ENCODE data around the gene TIMM23. TPM values are rescaled to one million over a fixed set of nuclear protein-coding genes. Genes with fewer than 3 reads are reported as not detected.

Gene TIMM23
- total and polyA plus RNA-seq, 2 of the 4 experiments (the other 2 are of a cell fraction), result 82.4 to 86.2 TPM

GRCh38 chr10:46012746-46013145 is 40.5 kb downstream of the TIMM23 start:
- no peak for DNase-seq
- H3K4ac ChIP-seq (ENCODE audit: low read depth, low read length), result no peak overlapping the region
- 100% methylated on average over 1 of the region's 3 CpGs; no CpG with 5 or more reads in 1 of the 2 experiments for WGBS, 2 experiments (ENCODE audit: extremely low coverage in 2 of 2, insufficient read length in 1 of 2)
- no peaks in the 10 kb centered on the region for H3K27me3 ChIP-seq (ENCODE audit: control insufficient read depth, insufficient read depth, low read length)
- H3K56ac ChIP-seq (ENCODE audit: extremely low read depth, insufficient read depth, low read length), result no peak overlapping the region
- no peak overlapping the region for H2AK5ac ChIP-seq (ENCODE audit: low read depth, low read length)
- peaks cover 19% of the 10 kb centered on the region; the same call in 1 of the 2 replicates for H4K20me1 ChIP-seq (ENCODE audit: insufficient read depth, low read length)
- H3K18ac ChIP-seq (ENCODE audit: low read depth, low read length), result no peak overlapping the region
- H2BK15ac ChIP-seq (ENCODE audit: low read depth, low read length), result no peak overlapping the region
- H2AFZ ChIP-seq (replicated peaks; ENCODE audit: low read length, poor library complexity), result no peak overlapping the region
- intact Hi-C loops (cut with micrococcal nuclease), result no loop called here
- peaks cover 8% of the 10 kb centered on the region for H3K9me1 ChIP-seq (ENCODE audit: insufficient read depth, low read length)
- peak overlapping the region; percentile 29; the same call in 1 of the 2 replicates for H3K27ac ChIP-seq (ENCODE audit: insufficient read depth, low read length)
- in situ Hi-C loops (cut with MboI; ENCODE audit: low sequenced_read_pairs), result loop anchor here (25.0 kb wide), 1 partner anchor 1025 kb away; the partner anchor contains the start of gene DEPP1
- H2BK20ac ChIP-seq (ENCODE audit: low read depth, low read length), result no peak overlapping the region
- H3K23ac ChIP-seq (ENCODE audit: low read depth, low read length), result no peak overlapping the region
- no peak overlapping the region for H2AK9ac ChIP-seq (replicated peaks; ENCODE audit: low read depth, low read length, poor library complexity)
- no peak for ATAC-seq (ENCODE audit: low read depth)
- dilution Hi-C loops (cut with HindIII; ENCODE audit: low sequenced_read_pairs, unreplicated experiment), result no loop called here
- CTCF ChIA-PET, result no interaction called here
- H3K4me2 ChIP-seq (ENCODE audit: low read depth, low read length), result no peak overlapping the region
- peaks cover 2% of the 10 kb centered on the region for H3K4me1 ChIP-seq (ENCODE audit: control insufficient read depth, insufficient read depth, low read length)
- H4K8ac ChIP-seq (ENCODE audit: low read depth in 2 of 2, low read length in 2 of 2), result no peak overlapping the region
- POLR2A ChIA-PET (ENCODE audit: unreplicated experiment), result no interaction called here
- TF ChIP-seq BHLHE40 (IDR thresholded peaks at IDR 0.05; ENCODE audit: low read depth, low read length), result no peak
- TF ChIP-seq, protein P1, sequence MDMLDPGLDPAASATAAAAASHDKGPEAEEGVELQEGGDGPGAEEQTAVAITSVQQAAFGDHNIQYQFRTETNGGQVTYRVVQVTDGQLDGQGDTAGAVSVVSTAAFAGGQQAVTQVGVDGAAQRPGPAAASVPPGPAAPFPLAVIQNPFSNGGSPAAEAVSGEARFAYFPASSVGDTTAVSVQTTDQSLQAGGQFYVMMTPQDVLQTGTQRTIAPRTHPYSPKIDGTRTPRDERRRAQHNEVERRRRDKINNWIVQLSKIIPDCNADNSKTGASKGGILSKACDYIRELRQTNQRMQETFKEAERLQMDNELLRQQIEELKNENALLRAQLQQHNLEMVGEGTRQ (IDR thresholded peaks at IDR 0.05; ENCODE audit: low read depth, low read length), result no peak
- TF ChIP-seq RAD21 (IDR thresholded peaks at IDR 0.05; ENCODE audit: low read length), result no peak
- TF ChIP-seq RFX5 (IDR thresholded peaks at IDR 0.05; ENCODE audit: low read depth, low read length), result no peak
- no peak for TF ChIP-seq FOS (IDR thresholded peaks at IDR 0.05; ENCODE audit: low read depth, low read length)
- TF ChIP-seq POLR2A (IDR thresholded peaks at IDR 0.05; ENCODE audit: low read depth, low read length), result no peak
- TF ChIP-seq MXI1 (IDR thresholded peaks at IDR 0.05; ENCODE audit: borderline replicate concordance, low read depth, low read length), result no peak
- no peak overlapping the region for H4K91ac ChIP-seq (ENCODE audit: insufficient read depth, low read depth, low read length)
- peaks cover 27 to 48% of the 10 kb centered on the region in 2 experiments for H3K79me1 ChIP-seq (ENCODE audit: low read depth in 1 of 2, low read length in 2 of 2)
- H3K4me3 ChIP-seq (ENCODE audit: insufficient read depth, low read depth, low read length), result no peak overlapping the region
- no peak overlapping the region for H4K5ac ChIP-seq (ENCODE audit: low read depth, low read length)
- no peak overlapping the region for H3K9ac ChIP-seq (ENCODE audit: low read depth, low read length)
- no peak overlapping the region for H3K14ac ChIP-seq (replicated peaks; ENCODE audit: low read depth, low read length)
- no peaks in the 10 kb centered on the region for H3K9me3 ChIP-seq (ENCODE audit: control insufficient read depth, insufficient read depth, low read length)
- no TSS peak for BruUV-seq (replicated peaks)
- peaks cover 54% of the 10 kb centered on the region for H3K36me3 ChIP-seq (ENCODE audit: control insufficient read depth, insufficient read depth, low read length)
- H2BK5ac ChIP-seq (ENCODE audit: low read depth, low read length, poor library complexity, severe bottlenecking), result no peak overlapping the region
- H2BK120ac ChIP-seq (ENCODE audit: low read depth, low read length), result no peak overlapping the region
